GM21717 (cell line): ENCODE data around the gene PSMC3IP.
"Not testable (repeated sequence)": the region's sequence is repeated elsewhere in the genome, so short reads cannot be mapped to it uniquely, and the experiment has no call there.

Experiments
- ATAC-seq: cut with Tn5 transposase; IDR thresholded peaks from one replicate; pipeline ENCODE4 v1.9.1; 2021; ENCODE audit warnings: mild to moderate bottlenecking, moderate library complexity; ENCODE audit not compliant: unreplicated experiment

PSMC3IP gene

GRCh38 chr17:42577532-42578281 is at the start of gene PSMC3IP:
TSS of gene PSMC3IP (minus strand) at chr17:42577729. CDS start at chr17:42577686, 43 bp downstream.
- ATAC-seq = peak; percentile 50

- ATAC-seq = no peak
Measured at GRCh38 chr17:42623732-42624596, 46.4 kb upstream of the PSMC3IP start.

GRCh38 chr17:42623271-42623670 is 45.7 kb upstream of the PSMC3IP start:
- ATAC-seq = no peak

GRCh38 chr17:42621987-42622386 is 44.5 kb upstream of the PSMC3IP start:
- not testable (repeated sequence) for ATAC-seq

- peak; percentile 57 for ATAC-seq
Measured at GRCh38 chr17:42618442-42619150, 41.1 kb upstream of the PSMC3IP start.

- peak; percentile 19 for ATAC-seq
Measured at GRCh38 chr17:42617956-42618431, 40.5 kb upstream of the PSMC3IP start.

GRCh38 chr17:42613699-42614295 is 36.3 kb upstream of the PSMC3IP start:
- ATAC-seq = no peak

GRCh38 chr17:42612013-42612412 is 34.5 kb upstream of the PSMC3IP start:
- ATAC-seq = no peak

GRCh38 chr17:42609814-42610801 is 32.6 kb upstream of the PSMC3IP start:
- ATAC-seq = peak; percentile 17

GRCh38 chr17:42609182-42609813 is 31.8 kb upstream of the PSMC3IP start, which contains the start of the genes RETREG3 and TUBG1:
TSS of gene RETREG3 (minus strand) at chr17:42609374. CDS start at chr17:42609324, 50 bp downstream.
TSS of gene TUBG1 (plus strand) at chr17:42609683. CDS start at chr17:42609738, 55 bp downstream.
- peak; percentile 66 for ATAC-seq

GRCh38 chr17:42608305-42609181 is 31.0 kb upstream of the PSMC3IP start:
- peak; percentile 29 for ATAC-seq

- ATAC-seq = no peak
Measured at GRCh38 chr17:42607769-42608168, 30.2 kb upstream of the PSMC3IP start.

GRCh38 chr17:42603318-42603717 is 25.8 kb upstream of the PSMC3IP start:
- no peak for ATAC-seq

- no peak for ATAC-seq
Measured at GRCh38 chr17:42598905-42599304, 21.4 kb upstream of the PSMC3IP start.

GRCh38 chr17:42596386-42596785 is 18.9 kb upstream of the PSMC3IP start:
- no peak for ATAC-seq

GRCh38 chr17:42591411-42591810 is 13.9 kb upstream of the PSMC3IP start:
- ATAC-seq = no peak

- ATAC-seq = no peak
Measured at GRCh38 chr17:42590886-42591285, 13.4 kb upstream of the PSMC3IP start.
